Parathyroid adenoma (tissue), 2 donors: ENCODE data around the gene TMEM44.

Experiments used
- H2AFZ ChIP-seq: fragments of 300-600 bp; sonication (generic); one replicate; pipeline ENCODE4 v1.7.0; 2017; ENCODE audit warnings: antibody characterized with exemption, mild to moderate bottlenecking
- H3K27ac ChIP-seq: fragments of 300-600 bp; sonication (generic); one replicate; pipeline ENCODE4 v1.7.0; 2017
- H3K27me3 ChIP-seq: fragments of 300-600 bp; sonication (generic); one replicate; pipeline ENCODE4 v1.7.0; 2017; ENCODE audit warnings: low read length; ENCODE audit not compliant: control insufficient read depth, insufficient read depth
- H3K36me3 ChIP-seq: fragments of 300-600 bp; sonication (generic); one replicate; pipeline ENCODE4 v1.7.0; 2017; ENCODE audit warnings: low read length; ENCODE audit not compliant: control insufficient read depth, insufficient read depth
- H3K4me1 ChIP-seq: fragments of 300-600 bp; sonication (generic); one replicate; pipeline ENCODE4 v1.7.0; 2017; ENCODE audit warnings: control low read depth
- H3K4me2 ChIP-seq: fragments of 300-600 bp; sonication (generic); one replicate; pipeline ENCODE4 v1.7.0; 2017; ENCODE audit warnings: low read length
- H3K4me3 ChIP-seq: fragments of 300-600 bp; sonication (generic); one replicate; pipeline ENCODE4 v1.7.0; 2017; ENCODE audit warnings: low read depth, low read length
- H3K79me2 ChIP-seq: fragments of 300-600 bp; sonication (generic); one replicate; pipeline ENCODE4 v1.7.0; 2017; ENCODE audit warnings: control low read depth
- H3K9ac ChIP-seq: fragments of 300-600 bp; sonication (generic); one replicate; pipeline ENCODE4 v1.7.0; 2017; ENCODE audit warnings: mild to moderate bottlenecking
- H3K9me3 ChIP-seq: fragments of 300-600 bp; sonication (generic); one replicate; pipeline ENCODE4 v1.7.0; 2017; ENCODE audit warnings: low read length; ENCODE audit not compliant: control insufficient read depth
- TF ChIP-seq, protein P1 (sequence below): fragments of 300-600 bp; sonication (generic); IDR thresholded peaks from one replicate; pipeline ENCODE4 v1.7.0; 2017; ENCODE audit warnings: antibody characterized with exemption, mild to moderate bottlenecking
- donor health status: primary hyperparathyroidism.

Gene TMEM44

DNA sequence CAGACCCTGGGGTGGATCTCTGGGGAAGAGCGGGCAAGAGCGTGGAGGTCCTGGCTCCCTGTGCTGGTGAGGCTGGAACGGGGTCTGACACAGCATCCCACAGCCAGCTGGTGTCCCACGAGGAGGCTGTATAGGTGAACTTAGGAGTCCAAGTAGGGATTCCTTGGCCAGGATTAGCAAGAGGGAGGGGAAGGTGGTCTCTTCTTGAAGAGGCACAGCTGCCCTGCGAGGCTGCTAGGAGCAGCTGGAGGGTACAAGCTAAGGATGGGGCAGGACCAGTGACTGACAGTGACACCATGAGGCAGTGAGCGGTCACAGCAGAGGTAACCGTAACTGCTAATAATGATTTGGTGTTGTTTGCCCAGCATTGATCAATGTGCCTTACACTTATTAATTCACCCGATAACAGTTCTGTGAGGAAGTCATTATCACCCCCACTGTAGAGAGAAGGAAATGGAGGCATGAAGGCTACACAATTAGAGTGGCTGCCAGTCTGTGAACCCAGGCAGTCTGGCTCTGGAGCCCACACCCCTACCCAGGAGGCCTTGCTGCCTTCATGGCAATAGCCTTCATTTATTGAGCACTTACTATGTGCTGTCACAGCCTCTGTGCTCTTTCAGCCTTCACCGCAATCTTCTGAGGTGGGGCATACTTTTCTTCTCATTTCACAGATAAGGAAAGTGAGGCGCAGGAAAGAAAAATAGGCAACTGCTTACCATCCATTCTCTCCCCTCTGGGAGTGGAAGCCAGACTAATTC, 59.4 kb downstream of the TMEM44 start:
- TF ChIP-seq, protein P1, sequence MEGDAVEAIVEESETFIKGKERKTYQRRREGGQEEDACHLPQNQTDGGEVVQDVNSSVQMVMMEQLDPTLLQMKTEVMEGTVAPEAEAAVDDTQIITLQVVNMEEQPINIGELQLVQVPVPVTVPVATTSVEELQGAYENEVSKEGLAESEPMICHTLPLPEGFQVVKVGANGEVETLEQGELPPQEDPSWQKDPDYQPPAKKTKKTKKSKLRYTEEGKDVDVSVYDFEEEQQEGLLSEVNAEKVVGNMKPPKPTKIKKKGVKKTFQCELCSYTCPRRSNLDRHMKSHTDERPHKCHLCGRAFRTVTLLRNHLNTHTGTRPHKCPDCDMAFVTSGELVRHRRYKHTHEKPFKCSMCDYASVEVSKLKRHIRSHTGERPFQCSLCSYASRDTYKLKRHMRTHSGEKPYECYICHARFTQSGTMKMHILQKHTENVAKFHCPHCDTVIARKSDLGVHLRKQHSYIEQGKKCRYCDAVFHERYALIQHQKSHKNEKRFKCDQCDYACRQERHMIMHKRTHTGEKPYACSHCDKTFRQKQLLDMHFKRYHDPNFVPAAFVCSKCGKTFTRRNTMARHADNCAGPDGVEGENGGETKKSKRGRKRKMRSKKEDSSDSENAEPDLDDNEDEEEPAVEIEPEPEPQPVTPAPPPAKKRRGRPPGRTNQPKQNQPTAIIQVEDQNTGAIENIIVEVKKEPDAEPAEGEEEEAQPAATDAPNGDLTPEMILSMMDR = peak; percentile 18
- no peak overlapping the region for H3K4me3 ChIP-seq
- no peaks in the 10 kb centered on the region for H3K36me3 ChIP-seq
- H3K9ac ChIP-seq = no peak overlapping the region
- H3K79me2 ChIP-seq = no peaks in the 10 kb centered on the region
- no peaks in the 10 kb centered on the region for H3K9me3 ChIP-seq
- H2AFZ ChIP-seq = no peak overlapping the region
- H3K27ac ChIP-seq = no peak overlapping the region
- no peaks in the 10 kb centered on the region for H3K27me3 ChIP-seq
- no peak overlapping the region for H3K4me2 ChIP-seq
- H3K4me1 ChIP-seq = peaks cover 20% of the 10 kb centered on the region

DNA sequence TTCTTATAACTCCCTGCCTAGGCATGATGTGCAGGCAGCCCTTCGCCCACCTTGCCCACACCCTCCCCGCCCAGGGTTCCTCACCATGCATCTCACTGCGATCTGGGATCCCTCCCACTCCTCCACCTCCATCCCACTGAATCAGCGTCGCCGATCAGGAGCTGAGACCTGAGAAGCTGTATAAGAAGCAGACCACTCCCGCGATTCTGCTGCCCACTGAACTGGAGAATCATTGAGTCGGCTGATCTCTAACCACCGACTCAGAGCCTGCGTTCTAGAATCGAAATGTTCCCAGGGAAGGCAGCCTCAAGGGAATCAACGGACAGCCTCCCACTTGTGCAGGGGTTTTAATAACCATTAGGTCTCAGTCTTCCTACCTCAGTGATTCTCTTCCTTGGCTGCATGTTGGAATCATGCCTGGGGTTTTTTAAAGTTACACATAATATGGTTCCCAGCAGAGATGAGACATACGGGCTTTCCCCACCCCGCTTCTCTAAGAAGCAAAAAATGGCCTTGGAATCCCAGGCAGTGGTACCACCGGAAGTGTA, 60.2 kb downstream of the TMEM44 start:
- Histone ChIP-seq H3K4me1 (peaks cover 20% of the 10 kb centered on the region), H3K4me3 (no peak overlapping the region), H3K27me3 (no peaks in the 10 kb centered on the region), H3K36me3 (no peaks in the 10 kb centered on the region), H2AFZ (no peak overlapping the region), H3K9ac (no peak overlapping the region), H3K4me2 (no peak overlapping the region), H3K27ac (no peak overlapping the region), H3K9me3 (no peaks in the 10 kb centered on the region), H3K79me2 (no peaks in the 10 kb centered on the region)
- TF ChIP-seq, protein P1 = no peak

DNA sequence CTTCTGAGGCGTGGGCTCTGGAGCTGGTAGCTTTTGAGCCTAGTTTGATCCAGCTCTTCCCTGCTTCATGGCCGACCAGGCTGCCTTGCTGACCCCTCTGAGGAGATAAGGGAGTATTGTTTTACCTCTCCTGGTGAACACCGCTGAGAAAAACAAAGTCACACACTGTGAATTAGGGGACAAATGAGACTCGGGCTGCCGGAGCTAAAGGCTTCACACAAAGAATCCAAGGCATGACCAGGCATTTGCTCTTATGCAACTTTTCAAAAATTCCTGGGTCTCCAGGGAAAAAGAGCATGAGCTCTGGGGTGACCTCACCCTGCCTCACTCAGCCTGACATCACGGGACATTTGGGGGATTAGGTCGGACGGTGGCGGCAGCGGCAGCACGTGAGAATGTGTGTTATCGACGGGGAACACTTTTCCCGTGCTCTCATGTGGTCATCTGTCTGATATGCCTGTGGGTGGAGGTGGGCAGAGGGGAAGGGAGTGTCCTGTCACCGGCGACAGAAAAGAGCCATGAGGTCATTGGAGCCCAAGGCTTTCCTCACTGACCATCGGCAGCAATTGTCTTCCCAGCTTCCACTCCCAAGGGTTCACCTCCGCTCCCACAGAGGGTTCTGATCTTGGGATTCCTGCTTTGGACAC, 61.0 kb downstream of the TMEM44 start:
- Histone ChIP-seq H3K9ac (no peak overlapping the region), H3K4me3 (no peak overlapping the region), H3K36me3 (no peaks in the 10 kb centered on the region), H3K27ac (peak overlapping the region; percentile 19), H3K9me3 (no peaks in the 10 kb centered on the region), H3K27me3 (no peaks in the 10 kb centered on the region), H3K4me2 (peak overlapping the region; percentile 13), H2AFZ (peak overlapping the region; percentile 62), H3K79me2 (no peaks in the 10 kb centered on the region), H3K4me1 (peaks cover 20% of the 10 kb centered on the region)
- TF ChIP-seq, protein P1 = no peak

DNA sequence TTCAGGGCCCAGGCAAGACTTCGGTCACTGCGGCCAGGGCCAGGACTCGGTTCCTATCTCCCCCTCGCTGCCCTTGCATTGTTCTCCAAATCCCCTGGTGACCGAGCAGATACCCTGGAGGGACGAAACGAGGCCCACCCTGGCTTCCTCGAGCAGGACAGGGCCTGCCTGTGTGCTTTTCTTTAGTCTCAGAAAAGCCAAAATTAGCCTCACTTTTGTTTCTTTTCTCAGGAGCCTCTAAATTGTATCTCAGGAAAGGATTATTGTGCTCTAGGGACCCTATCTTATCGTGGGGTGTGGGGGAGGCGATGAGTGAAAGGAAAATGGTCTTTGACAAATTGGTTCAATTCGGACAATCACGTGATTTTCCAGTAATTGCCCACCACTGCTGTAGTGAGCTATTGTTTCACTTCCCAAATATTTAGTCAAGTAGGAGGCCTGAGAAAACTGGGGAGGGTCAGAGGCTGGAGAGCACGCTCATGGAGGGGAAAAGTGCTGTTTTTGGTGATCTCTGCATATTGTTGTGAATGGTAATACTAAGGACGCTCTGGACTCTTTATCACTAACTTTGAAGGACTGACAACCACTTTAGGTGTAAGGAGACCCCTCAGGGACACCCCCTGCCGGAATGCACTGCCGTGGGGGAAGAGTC, 61.6 kb downstream of the TMEM44 start:
- TF ChIP-seq, protein P1 = no peak
- no peak overlapping the region for H3K27ac ChIP-seq
- no peaks in the 10 kb centered on the region for H3K9me3 ChIP-seq
- H3K27me3 ChIP-seq = no peaks in the 10 kb centered on the region
- H2AFZ ChIP-seq = peak overlapping the region; percentile 62
- H3K36me3 ChIP-seq = no peaks in the 10 kb centered on the region
- no peaks in the 10 kb centered on the region for H3K79me2 ChIP-seq
- no peak overlapping the region for H3K9ac ChIP-seq
- H3K4me2 ChIP-seq = no peak overlapping the region
- no peak overlapping the region for H3K4me3 ChIP-seq
- H3K4me1 ChIP-seq = peaks cover 20% of the 10 kb centered on the region
